ENCODE data around the gene PCYOX1L. TPM values are rescaled to one million over a fixed set of nuclear protein-coding genes. Genes with fewer than 3 reads are reported as not detected.

PCYOX1L gene
- total and polyA plus RNA-seq, 2 of the 8 experiments (the other 6 are each of a cell fraction or from before 2014, with no cell fraction given), result 6.8 to 17.2 TPM

DNA sequence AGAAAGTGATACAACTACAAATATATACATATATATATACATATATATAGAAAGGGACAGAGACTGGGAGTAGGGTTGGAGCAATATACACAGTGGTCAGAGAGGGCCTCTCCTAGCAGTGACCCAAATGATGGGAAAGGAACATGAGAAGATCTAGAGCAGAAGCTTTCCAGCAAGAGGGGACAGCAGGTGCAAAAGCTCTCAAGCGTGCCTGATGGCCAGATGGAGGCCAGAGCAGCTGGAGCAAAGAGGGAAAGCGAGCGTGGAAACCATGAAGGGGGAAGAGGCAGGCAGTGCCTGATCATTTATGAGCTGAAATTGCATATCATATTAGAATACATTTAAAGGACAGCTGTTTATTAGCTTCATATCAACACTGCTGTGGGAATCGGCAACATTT, 20.1 kb upstream of the PCYOX1L start (continued):
- TF ChIP-seq ATF2 (IDR thresholded peaks at IDR 0.05; ENCODE audit: low read length) (no peak), BACH1 (IDR thresholded peaks at IDR 0.05; ENCODE audit: low read length) (no peak), TAF1 (IDR thresholded peaks at IDR 0.05; ENCODE audit: low read depth, low read length) (no peak), CREB1 (IDR thresholded peaks at IDR 0.05) (no peak), BCL11A (IDR thresholded peaks at IDR 0.05; ENCODE audit: low read depth in 2 of 2, low read length in 2 of 2) (no peak), CHD2 (IDR thresholded peaks at IDR 0.05; ENCODE audit: low read length) (no peak), EP300 (IDR thresholded peaks at IDR 0.05; ENCODE audit: borderline replicate concordance in 1 of 2, low read depth in 2 of 2, low read length in 2 of 2) (no peak), GTF2F1 (IDR thresholded peaks at IDR 0.05; ENCODE audit: borderline replicate concordance, low read depth, low read length) (no peak)
